22Rv1 (cell line): ENCODE results near the gene TLE2.
A peak's percentile ranks its signal among the peaks of the same experiment; 100 is the strongest.

Experiments used
- H3K27ac ChIP-seq: fragments of 450-650 bp; 2 replicates; pipeline ENCODE4 v1.5.1; 2017
- CTCF ChIP-seq: fragments of 450-650 bp; IDR thresholded peaks from 2 replicates; pipeline ENCODE4 v1.5.1; 2017; ENCODE audit warnings: mild to moderate bottlenecking
- ZFX ChIP-seq: fragments of 450-650 bp; IDR thresholded peaks from 2 replicates; pipeline ENCODE4 v1.6.1; 2017; ENCODE audit warnings: antibody characterized with exemption, borderline replicate concordance

The TLE2 gene

GRCh38 chr19:2978772-2979171, 50.3 kb downstream of the TLE2 start:
- H3K27ac ChIP-seq: no peak overlapping the region
- TF ChIP-seq ZFX: no peak
- no peak for TF ChIP-seq CTCF

DNA sequence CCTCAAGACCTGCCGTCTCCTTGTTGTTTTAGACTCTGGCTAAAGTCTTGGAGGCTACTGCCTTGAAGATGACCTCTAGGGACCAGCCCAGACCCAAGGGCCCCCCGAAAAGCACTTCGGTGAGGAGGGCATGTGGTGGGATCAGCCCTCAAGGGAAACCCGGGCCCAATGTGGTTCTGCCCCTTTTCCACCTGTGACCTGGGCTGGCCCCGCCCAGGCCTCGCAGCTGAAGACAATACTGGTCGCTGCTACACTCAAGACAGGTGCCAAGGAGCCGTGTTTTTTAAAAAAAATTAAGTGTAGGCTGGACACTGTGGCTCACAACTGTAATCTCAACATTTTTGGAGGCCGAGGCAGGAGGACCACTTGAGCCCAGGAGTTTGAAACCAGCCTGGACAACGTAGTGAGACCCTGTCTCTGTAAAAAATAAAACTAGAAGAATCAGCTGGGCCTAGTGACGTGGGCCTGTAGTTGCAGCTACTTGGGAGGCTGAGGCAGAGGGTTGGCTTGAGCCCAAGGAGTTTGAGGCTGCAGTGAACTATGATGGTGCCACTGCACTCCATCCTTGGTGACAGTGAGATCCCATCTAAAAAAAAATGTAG, 50.8 kb downstream of the TLE2 start:
- no peak for TF ChIP-seq ZFX
- no peak for TF ChIP-seq CTCF
- H3K27ac ChIP-seq: 0 out of 2 replicates have a peak overlapping the region, but pooled peaks have one; percentile 47

DNA sequence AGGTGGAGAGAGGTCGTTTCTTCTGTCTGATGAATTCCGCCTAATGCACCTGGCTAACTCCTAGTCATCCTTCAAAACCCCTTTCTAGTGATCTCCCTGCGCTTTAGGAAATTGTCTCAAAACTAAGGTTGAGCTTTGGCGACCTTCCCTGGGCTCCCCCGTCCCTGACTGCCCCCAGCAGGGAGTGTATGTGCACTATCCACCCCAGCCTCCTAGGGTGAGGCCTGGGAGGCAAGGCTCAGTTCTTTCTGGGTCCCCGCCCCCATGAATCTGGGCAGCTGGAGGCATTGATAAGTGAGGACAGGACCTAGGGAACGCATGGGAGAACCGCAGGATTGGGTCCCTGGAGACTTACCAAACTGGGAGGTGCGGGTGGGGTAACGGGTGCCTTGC, 51.3 kb downstream of the TLE2 start:
- H3K27ac ChIP-seq: peak overlapping the region; percentile 47; the same call in 1 of the 2 replicates
- TF ChIP-seq ZFX (no peak), CTCF (no peak)

- H3K27ac ChIP-seq: peak within 1 kb of the TSS; percentile 47; the same call in 1 of the 2 replicates
- TF ChIP-seq CTCF (no peak), ZFX (no peak)
Measured at GRCh38 chr19:2977001-2977745, 51.9 kb downstream of the TLE2 start, which contains the start of gene TLE6. TSS of gene TLE6 (plus strand) at chr19:2977564. CDS start at chr19:2978234, 670 bp downstream.

DNA sequence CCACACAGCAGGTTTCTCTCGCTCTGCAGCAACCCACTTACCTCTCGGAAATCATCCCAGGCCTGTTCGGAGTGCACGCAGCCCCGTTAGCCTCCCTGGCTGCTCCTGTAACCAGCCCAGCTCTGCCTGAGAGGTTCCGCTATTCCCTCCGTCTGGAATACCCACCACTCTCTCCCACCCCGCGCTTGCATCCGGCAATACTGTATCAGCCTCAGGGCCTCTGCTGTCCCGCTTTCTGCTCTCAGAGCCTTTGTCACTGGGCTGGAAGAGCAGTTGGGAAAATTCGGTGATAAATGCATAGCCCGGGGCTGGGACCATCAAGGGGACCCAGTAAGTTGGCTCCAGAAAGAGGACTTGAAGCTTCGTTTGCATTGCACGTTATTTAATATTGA, 52.5 kb downstream of the TLE2 start:
- no peak overlapping the region for H3K27ac ChIP-seq
- no peak for TF ChIP-seq CTCF
- TF ChIP-seq ZFX: no peak

DNA sequence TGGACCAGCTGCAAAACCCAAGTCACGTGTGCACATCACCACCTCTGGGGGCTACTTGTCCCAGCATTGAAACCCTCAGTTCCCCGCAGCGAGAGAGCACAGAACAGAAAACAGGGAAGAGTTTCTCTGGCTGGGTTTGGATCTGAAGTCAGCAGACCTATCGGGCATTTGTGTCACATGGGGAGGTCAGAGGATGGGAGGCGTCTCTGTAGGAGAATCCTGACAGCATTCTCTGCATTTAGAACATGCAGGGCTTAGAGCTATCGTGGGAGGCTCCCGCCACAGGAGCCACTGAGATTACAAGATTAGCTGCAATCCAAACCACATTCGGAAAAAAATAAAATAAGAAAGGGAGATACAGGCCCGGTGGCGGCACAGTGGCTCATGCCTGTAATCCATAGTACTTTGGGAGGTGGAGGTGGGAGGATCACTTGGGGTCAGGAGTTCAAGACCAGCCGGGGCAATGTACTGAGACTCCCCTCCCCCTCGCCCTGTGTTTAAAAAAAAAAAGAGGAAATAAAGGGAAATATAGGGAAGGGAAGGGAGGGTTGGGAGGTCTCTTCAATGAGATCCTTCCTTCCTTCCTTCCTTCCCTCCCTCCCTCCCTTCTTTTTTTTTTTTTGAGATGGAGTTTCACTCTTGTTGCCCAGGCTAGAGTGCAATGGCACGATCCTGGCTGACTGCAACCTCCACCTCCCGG, 54.6 kb downstream of the TLE2 start:
- no peak overlapping the region for H3K27ac ChIP-seq
- TF ChIP-seq CTCF (no peak), ZFX (no peak)
